Type B pancreatic cell (in vitro differentiated cells): ENCODE data around the gene PLEKHH2. TPM values are rescaled to one million over a fixed set of nuclear protein-coding genes. Genes with fewer than 3 reads are reported as not detected.
"Not testable (repeated sequence)": the region's sequence is repeated elsewhere in the genome, so short reads cannot be mapped to it uniquely, and the experiment has no call there.

Experiments used
- DNase-seq: peaks from one replicate; pipeline ENCODE4 v3.0.0; 2021; ENCODE audit warnings: mixed read lengths; ENCODE audit not compliant: unreplicated experiment; ENCODE audit errors: extremely low spot score
- H3K27ac Mint-ChIP-seq: 2 replicates; pipeline ENCODE4 v1.8.0; 2021; ENCODE audit warnings: mild to moderate bottlenecking, mixed read lengths
- H3K27me3 Mint-ChIP-seq: 2 replicates; pipeline ENCODE4 v1.8.0; 2021; ENCODE audit warnings: mixed read lengths
- H3K36me3 Mint-ChIP-seq: 2 replicates; pipeline ENCODE4 v1.8.0; 2021; ENCODE audit warnings: mixed read lengths
- H3K4me1 Mint-ChIP-seq: one replicate; pipeline ENCODE4 v1.8.0; 2021; ENCODE audit warnings: mixed read lengths; ENCODE audit not compliant: unreplicated experiment
- H3K4me3 Mint-ChIP-seq: 2 replicates; pipeline ENCODE4 v1.8.0; 2021; ENCODE audit warnings: mild to moderate bottlenecking, mixed read lengths
- H3K9me3 Mint-ChIP-seq: 2 replicates; pipeline ENCODE4 v1.8.0; 2021; ENCODE audit warnings: mixed read lengths
- total RNA-seq: library from RNA; stranded (reverse); gene quantifications from 2 replicates; pipeline ENCODE4 v1.2.1, GENCODE V29; 2021; ENCODE audit warnings: low replicate concordance
- TF ChIP-seq, protein P1 (sequence below): fragments of 200-600 bp; sonication (generic); conservative IDR thresholded peaks from 2 replicates; pipeline ENCODE4 v1.5.0; 2021; ENCODE audit warnings: antibody characterized with exemption, mild to moderate bottlenecking

PLEKHH2 gene
- total RNA-seq, 1 donor from 2014 or later = 3.5 TPM

DNA sequence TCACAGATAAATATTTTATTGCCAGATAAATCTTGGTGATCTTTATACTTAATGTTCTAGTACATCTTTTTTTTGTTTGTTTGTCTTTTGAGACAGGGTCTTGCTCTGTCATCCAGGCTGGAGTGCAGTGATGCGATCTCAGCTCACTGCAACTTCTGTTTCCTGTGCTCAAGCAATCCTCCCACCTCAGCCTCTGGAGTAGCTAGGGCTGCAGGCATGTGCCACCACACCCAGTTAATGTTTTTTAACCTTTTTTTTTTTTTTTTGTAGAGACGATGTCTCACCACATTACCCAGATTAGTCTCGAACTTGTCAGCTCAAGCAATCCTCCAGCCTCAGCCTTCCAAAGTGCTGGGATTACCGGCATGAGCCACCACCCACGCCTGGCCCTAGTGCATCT, 48.3 kb downstream of the PLEKHH2 start:
- Mint-ChIP-seq H3K4me1 (no peaks in the 10 kb centered on the region), H3K27ac (no peak overlapping the region), H3K36me3 (no peaks in the 10 kb centered on the region), H3K9me3 (no peaks in the 10 kb centered on the region), H3K27me3 (peaks cover 7% of the 10 kb centered on the region), H3K4me3 (no peak overlapping the region)
- DNase-seq = no peak
- TF ChIP-seq, protein P1, sequence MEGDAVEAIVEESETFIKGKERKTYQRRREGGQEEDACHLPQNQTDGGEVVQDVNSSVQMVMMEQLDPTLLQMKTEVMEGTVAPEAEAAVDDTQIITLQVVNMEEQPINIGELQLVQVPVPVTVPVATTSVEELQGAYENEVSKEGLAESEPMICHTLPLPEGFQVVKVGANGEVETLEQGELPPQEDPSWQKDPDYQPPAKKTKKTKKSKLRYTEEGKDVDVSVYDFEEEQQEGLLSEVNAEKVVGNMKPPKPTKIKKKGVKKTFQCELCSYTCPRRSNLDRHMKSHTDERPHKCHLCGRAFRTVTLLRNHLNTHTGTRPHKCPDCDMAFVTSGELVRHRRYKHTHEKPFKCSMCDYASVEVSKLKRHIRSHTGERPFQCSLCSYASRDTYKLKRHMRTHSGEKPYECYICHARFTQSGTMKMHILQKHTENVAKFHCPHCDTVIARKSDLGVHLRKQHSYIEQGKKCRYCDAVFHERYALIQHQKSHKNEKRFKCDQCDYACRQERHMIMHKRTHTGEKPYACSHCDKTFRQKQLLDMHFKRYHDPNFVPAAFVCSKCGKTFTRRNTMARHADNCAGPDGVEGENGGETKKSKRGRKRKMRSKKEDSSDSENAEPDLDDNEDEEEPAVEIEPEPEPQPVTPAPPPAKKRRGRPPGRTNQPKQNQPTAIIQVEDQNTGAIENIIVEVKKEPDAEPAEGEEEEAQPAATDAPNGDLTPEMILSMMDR = no peak

DNA sequence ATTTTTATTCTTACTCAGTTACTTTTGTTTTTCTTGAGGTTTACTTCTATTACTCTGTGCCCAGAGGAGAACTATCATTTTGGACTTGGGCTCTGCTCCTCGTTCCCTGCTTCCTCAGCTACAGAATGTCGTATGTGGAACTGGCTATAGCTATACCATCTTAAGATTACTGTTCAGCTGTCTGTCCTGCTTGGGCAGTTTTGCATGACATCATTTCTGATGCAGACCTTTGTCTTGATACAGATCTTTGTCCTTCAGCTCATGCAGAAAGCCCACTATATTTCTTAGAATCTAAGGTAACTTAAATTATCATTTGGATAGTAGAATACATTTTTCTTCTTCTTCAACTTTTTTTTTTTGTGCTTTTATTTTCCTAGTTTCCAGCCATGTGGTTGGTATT, 52.9 kb downstream of the PLEKHH2 start:
- H3K36me3 Mint-ChIP-seq = no peaks in the 10 kb centered on the region
- H3K27ac Mint-ChIP-seq = no peak overlapping the region
- H3K9me3 Mint-ChIP-seq = no peaks in the 10 kb centered on the region
- TF ChIP-seq, protein P1 = no peak
- H3K4me1 Mint-ChIP-seq = no peaks in the 10 kb centered on the region
- H3K4me3 Mint-ChIP-seq = no peak overlapping the region
- no peak for DNase-seq
- no peaks in the 10 kb centered on the region for H3K27me3 Mint-ChIP-seq

DNA sequence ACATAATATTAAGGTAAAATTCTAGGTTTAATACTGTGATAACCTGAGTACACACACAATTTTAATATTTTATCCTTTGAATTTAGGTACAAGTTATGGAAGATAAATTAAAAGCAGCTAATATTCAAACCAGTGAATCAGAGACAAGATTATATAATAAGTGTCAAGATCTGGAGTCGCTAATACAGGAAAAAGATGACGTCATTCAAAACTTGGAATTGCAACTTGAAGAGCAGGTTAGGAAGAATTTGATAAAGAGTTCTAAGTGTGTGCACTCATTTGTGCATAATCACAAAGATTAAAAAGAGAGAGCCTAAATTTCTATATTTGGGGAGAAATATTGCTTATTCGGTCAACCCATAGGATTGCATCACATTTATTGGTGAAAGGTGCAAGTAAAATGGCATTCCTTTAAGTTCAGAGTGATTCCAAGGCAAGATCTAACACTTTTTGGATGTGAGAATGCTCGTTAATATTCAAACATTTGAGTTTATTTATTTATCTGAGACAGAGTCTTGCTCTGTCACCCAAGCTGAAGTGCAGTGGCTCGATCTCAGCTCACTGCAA, 55.5 kb downstream of the PLEKHH2 start:
- no peak for DNase-seq
- Mint-ChIP-seq H3K9me3 (no peaks in the 10 kb centered on the region), H3K4me1 (no peaks in the 10 kb centered on the region), H3K4me3 (no peak overlapping the region), H3K36me3 (no peaks in the 10 kb centered on the region), H3K27me3 (no peaks in the 10 kb centered on the region), H3K27ac (no peak overlapping the region)
- TF ChIP-seq, protein P1 = no peak

DNA sequence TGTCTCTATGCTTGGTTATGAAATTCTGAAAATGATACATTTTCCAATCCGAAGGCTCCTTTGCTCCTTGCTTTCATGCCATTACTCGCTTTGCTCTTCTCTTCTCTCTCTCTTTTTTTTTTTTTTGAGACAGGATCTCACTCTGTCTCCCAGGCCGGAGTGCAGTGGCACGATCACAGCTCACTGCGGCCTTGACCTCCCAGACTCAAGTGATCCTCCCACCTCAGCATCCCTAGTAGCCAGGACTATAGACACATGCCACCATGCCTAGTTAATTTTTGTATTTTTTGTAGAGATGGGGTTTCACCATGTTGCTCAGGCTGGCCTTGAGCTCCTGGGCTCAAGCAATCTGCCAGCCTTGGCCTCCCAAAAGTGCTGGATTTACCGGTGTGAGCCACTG, 61.1 kb downstream of the PLEKHH2 start:
- H3K4me3 Mint-ChIP-seq, H3K9me3 Mint-ChIP-seq, H3K36me3 Mint-ChIP-seq, DNase-seq, H3K4me1 Mint-ChIP-seq, H3K27me3 Mint-ChIP-seq, H3K27ac Mint-ChIP-seq: not testable (repeated sequence)

GRCh38 chr2:43699761-43700160, 62.7 kb downstream of the PLEKHH2 start:
- Mint-ChIP-seq H3K4me1 (no peaks in the 10 kb centered on the region), H3K9me3 (no peaks in the 10 kb centered on the region), H3K4me3 (no peak overlapping the region), H3K27me3 (no peaks in the 10 kb centered on the region), H3K36me3 (no peaks in the 10 kb centered on the region), H3K27ac (no peak overlapping the region)
- no peak for DNase-seq
- TF ChIP-seq, protein P1 = no peak

- TF ChIP-seq, protein P1 = no peak
- no peak overlapping the region for H3K4me3 Mint-ChIP-seq
- H3K4me1 Mint-ChIP-seq = no peaks in the 10 kb centered on the region
- H3K27me3 Mint-ChIP-seq = no peaks in the 10 kb centered on the region
- H3K27ac Mint-ChIP-seq = no peak overlapping the region
- H3K36me3 Mint-ChIP-seq = no peaks in the 10 kb centered on the region
- no peaks in the 10 kb centered on the region for H3K9me3 Mint-ChIP-seq
- DNase-seq = no peak
Observed at GRCh38 chr2:43701111-43701510, 64.1 kb downstream of the PLEKHH2 start.
